Astrocyte of the cerebellum (primary cell): Measurements from ENCODE around the gene ELOVL5.

Experiments used
- DNase-seq: peaks from one replicate; pipeline ENCODE4 v3.0.0-alpha.2; 2011; ENCODE audit warnings: low read depth
- H3K4me3 ChIP-seq: 2 replicates; pipeline ENCODE4 v1.5.1; 2011; ENCODE audit warnings: mild to moderate bottlenecking, low read depth, low read length, moderate library complexity
- CTCF ChIP-seq: IDR thresholded peaks from 2 replicates; pipeline ENCODE4 v1.5.1; 2012; ENCODE audit warnings: low read length, low read depth, moderate library complexity, mild to moderate bottlenecking; ENCODE audit errors: missing control alignments
- in situ Hi-C: cut with HindIII; loops from 2 replicates; pipeline ENCODE4 v1.10.0; 2017; ENCODE audit warnings: low sequenced_read_pairs

Gene ELOVL5

GRCh38 chr6:53294095-53294494, 54.7 kb downstream of the ELOVL5 start:
- no peak overlapping the region for H3K4me3 ChIP-seq
- peak; percentile 85 for TF ChIP-seq CTCF
- in situ Hi-C loops, result no loop called here
- DNase-seq, result no peak

GRCh38 chr6:53293691-53294090, 55.1 kb downstream of the ELOVL5 start:
- TF ChIP-seq CTCF, result no peak
- no peak overlapping the region for H3K4me3 ChIP-seq
- in situ Hi-C loops, result no loop called here

GRCh38 chr6:53290537-53291510, 57.9 kb downstream of the ELOVL5 start:
- no peak overlapping the region for H3K4me3 ChIP-seq
- DNase-seq, result no peak
- TF ChIP-seq CTCF, result peak; percentile 21
- in situ Hi-C loops, result no loop called here

More at GRCh38 chr6:53293691-53294090, 55.1 kb downstream of the ELOVL5 start:
- no peak for DNase-seq

- DNase-seq, result no peak
- in situ Hi-C loops, result no loop called here
- TF ChIP-seq CTCF, result no peak
- H3K4me3 ChIP-seq, result no peak overlapping the region
These were observed 61.2 kb downstream of the ELOVL5 start for GRCh38 chr6:53287336-53288225.

GRCh38 chr6:53284901-53285300, 63.8 kb downstream of the ELOVL5 start:
- in situ Hi-C loops, result no loop called here
- no peak overlapping the region for H3K4me3 ChIP-seq
- no peak for DNase-seq
- TF ChIP-seq CTCF, result no peak

GRCh38 chr6:53282741-53283140, 66.0 kb downstream of the ELOVL5 start:
- no peak for TF ChIP-seq CTCF
- H3K4me3 ChIP-seq, result no peak overlapping the region
- peak; percentile 43 for DNase-seq
- in situ Hi-C loops, result no loop called here
